OCI-M1 (cell line): Measurements from ENCODE around the gene MYEF2.

Experiments
- DNase-seq: peaks from one replicate; lab custom pipeline; 2025; lab: John Stamatoyannopoulos, UW

The MYEF2 gene

DNA sequence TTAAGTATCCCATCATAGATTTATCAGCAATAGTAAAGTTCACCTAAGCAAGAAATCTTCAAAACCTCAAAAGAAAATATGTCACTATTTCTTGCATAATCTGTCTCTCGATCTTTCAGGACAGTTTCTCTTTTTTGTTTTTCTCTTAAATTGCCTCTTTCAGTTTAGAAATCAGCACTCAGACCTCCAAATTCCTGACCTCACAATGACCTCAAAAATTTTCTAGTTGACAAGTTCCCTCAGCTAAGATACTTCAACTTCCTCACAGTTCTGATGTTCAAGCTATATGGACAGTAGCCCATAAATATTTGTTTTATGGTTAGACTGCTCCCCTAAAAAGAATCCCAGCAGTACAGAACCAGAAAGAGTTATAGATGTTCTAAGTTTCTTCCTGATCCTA, 33.2 kb downstream of the MYEF2 start:
- no peak for DNase-seq

DNA sequence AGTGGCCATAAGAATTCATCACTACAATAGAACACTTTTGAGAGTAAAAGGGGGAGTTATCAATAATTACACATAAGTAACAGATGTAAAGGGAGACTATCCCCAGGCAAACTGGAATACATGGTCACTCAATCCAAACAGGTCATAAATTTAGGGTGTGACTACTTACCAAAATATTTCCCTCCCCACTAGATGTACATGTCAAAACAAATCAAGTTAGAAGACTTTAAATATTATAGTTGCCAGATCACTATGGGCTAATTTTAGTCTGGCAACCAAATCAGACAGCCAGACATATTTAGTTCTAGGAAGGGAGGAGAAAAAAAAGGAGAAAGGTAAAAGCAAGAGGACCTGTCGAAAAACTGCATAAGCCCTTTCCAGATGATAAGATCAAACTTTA, 34.2 kb downstream of the MYEF2 start:
- DNase-seq = no peak

DNA sequence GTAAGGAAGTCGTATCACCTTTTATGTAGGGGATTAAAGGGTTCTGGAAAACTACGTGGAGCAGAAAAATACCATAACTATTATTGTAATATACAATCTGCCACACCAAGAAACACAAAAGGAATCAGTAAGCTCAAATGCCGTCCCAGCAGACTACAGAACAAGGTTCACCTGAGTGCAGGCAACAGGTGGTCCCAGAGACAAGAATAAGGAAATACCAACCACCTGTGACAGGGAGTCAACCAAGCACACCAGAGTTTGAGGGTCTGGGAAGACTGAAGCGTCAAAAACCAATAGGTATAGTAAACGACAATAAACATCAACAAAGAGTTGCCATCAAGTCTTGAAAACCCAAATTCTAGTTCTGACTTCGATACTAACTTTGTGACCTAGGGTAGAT, 45.2 kb downstream of the MYEF2 start:
- DNase-seq = no peak

DNA sequence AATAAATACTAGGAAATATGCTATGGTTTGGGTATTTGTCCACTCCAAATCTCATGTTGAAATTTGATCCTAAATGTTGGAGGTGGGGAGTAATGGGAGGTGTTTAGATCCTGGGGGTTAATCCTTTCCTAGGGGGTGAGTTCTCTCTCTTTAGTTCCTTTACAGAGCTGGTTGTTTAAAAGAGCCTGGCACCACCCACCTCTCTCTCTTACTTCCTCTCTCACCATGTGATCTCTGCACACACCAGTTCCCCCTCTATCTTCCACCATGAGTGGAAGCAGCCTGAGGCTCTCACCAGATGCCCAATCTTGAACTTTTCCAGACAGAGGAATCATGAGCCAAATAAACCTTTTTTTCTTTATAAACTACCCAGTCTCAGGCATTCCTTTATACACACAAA, 46.8 kb downstream of the MYEF2 start:
- DNase-seq = no peak

DNA sequence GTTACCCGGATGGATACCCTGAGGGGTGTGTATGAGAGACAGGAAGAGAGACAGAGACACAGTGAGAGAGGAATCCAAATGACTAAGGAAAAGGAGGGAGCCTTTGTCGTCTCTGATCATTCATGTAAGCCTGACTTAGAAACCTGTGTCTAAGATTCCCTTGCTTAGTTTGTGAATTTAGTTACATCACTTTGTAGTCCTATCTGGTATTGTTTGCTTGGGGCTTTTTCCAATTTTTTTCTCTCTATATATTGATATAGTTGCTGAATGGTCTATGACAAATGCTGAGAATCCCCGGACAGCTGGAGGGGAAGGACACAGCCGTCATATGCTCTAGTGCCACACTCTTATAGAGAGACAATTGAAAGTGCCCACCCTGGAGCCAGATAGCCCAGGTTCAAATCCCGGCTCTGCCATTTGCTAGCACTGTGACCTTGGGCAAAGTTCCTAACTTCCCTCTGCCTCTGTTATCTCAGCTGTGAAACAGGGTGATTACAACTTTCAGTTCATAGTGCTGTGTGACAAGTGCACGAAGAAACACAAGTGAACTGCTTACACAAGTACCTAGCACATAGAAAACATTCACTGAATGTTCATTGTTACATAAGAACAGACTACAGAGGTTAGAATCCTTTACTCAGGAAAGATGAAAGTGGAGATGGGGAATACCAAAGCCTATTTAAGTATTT, 51.3 kb downstream of the MYEF2 start:
- DNase-seq = no peak

DNA sequence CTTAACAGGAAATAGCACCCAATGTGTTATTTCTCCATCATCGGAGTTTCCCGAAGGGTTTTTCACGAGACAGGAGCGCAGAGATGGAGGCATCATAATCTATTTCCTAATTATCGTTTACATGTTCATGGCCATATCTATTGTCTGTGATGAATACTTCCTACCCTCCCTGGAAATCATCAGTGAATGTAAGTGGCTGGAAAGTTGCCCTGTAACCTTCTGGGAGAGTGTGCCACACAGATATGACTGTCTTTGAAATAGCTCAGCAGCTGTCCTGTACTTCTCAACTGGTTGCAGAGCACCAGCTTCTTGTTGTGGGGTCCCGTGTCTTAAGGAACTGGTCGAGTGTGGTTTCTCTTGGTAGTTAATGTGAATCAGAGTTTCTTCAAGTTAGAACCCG, 56.2 kb downstream of the MYEF2 start:
- DNase-seq = no peak

DNA sequence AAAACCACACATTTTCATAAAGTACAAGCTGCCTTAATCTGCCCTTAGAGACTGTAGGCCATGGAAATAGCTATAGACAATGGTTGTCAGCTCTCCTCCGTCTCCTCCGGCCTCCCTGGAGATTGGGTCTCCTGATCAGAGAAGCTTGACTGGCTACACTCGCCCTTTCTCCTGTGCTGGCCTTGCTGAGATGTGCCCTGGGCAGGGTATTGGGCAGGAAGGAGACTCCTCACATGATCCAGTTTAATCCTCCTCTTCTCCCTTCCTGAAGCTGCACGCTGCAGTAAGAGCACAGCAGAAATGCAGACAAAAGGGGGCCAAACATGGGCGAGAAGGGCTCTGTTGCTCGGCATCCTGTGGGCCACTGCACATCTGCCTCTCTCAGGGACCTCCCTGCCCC, 57.4 kb downstream of the MYEF2 start, which contains the start of gene SLC24A5:
SLC24A5 (plus strand) TSS at position 246 of the 400 bp plus-strand sequence; CDS start at position 301, 55 bp downstream.
- DNase-seq = no peak

DNA sequence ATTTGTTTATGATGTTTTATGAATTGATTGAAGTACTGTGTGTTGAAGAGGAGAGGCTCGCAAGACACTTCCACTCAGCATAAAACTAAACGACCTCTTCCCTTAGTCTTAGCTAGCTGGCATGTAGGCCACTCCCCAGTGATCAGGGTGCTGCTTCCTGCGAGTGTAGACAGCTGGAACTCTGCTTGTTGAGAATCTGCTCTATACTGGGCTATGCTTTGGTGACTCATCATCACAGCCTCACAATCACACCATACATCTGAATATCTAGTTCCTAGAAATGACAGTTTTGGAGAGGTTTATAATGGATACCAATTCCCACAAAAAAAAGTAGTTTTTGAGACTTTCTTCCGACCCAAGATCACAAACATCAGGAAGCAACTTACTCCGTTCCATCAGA, 58.8 kb downstream of the MYEF2 start:
- DNase-seq = no peak

DNA sequence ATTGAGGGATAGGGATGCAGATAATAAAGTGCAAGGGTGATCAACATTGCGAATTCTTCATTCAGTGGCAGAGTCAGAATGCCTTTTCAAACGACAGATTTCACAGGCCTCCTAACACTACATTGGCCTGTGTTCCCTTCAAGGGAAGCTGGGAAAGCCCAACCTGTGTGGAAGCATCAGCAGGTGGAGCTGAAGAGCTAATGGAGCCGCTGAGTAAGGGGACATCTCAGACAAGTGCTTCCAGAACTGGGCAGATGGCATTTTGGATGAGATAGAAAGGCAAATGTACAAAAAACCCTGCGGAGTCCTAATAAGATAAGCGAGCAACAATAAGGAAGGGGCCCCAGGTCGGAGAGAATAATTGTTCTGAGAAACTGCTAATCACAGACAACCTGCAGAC, 65.9 kb downstream of the MYEF2 start:
- no peak for DNase-seq

DNA sequence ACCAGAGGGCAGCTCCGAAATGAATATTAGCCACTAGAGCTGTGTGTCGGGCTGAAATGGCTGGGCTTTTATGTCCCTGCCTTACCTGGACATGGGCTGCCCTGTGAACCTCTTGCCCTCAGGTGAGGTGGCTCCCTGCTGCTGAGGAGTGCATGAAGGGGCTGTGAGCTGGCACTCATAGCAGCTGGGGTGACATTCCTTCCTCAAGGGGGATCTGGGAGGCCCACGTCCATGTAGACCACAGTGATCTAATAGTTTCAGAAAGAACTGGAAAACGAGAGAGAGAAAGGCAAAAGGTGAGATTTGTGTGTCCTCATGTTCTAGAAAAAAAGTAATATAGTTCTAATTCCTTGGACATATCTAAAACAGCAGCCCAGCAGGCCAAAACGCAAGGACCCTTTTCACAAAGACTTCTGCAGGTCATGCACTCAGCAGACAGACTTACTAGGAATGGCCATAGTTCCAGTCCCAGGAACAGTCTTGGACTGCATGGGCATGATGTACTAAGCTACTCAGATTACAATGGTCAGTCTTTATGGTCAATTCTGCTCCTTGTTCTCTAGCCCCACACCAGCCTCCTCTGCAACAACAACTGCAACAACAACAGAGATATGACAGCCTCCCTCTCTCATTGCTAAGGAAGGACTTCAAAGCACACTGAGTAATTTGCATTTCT, 68.1 kb downstream of the MYEF2 start:
- no peak for DNase-seq

DNA sequence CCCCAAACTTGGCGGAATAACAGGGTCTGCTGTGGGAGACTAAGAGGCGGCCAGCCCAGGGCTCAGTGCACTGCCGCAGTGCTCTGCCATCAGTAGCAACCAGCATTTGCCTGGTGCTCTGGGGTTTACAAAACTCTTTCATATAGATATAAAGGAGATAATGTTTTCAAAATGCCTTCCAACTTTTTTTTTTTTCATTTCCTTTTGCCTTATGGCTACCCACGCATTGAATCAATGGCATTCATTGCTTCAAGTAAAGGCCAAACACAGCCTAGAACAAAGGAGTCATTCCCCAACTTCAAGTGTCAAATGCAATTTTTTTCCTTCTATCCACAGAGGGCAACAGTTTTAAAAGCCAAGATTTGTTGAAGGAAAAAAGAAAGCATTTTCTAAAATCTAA, 68.9 kb downstream of the MYEF2 start:
- no peak for DNase-seq

DNA sequence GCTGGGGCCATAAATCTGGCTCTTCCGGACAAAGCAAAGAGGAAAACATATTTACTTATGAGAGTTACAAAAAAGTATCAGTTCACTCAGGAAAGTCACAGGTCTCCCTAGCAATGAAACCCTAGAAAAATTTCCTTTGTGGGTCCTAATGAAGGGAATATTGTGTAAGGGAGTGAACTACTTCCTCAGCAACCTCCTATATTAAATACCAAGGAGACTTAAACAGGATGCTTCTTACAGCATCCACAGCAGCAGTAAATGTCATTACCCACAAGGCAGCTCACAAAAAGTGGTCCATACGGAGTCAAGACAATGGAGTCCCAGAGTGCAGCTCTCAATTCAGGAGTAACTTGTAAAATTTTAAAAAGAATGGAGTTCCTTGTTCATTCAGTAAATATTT, 72.2 kb downstream of the MYEF2 start:
- no peak for DNase-seq

DNA sequence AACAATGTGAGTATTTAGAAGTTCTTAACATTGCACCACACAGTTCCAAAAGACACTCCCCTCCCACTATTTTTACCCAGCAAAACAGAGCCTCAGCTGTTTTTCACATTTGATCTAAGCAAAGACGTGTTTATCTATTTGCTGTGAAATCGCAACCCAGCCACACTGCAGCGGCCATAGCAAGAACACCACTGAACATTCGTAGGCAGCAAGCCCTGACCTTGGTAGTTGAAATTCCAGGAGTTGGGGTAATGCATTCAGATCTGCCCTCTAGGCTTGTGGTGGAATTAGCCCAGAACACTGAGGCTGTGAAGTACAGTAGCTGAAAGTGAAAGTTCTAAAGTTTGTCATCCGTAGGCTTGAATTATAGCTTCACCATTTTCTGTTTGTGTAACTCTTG, 74.4 kb downstream of the MYEF2 start:
- no peak for DNase-seq

DNA sequence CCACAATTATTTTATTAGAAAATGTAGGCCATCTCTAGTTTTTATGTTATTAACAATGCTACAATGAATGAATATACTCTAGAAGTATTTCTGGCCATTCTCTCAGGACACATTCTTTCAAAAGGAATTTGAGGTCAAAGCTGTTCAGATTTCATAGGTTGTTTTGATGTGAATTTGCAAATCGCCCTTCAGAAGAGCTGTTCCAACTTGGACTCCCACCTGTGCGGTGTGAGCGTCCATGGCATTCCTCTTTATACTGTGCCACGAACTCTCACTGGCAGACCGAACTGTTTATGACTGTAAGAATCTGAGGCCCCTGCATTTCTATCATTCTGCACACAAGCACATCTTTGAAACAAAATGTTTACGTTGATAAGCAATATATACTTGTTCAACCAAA, 75.9 kb downstream of the MYEF2 start:
- no peak for DNase-seq

DNA sequence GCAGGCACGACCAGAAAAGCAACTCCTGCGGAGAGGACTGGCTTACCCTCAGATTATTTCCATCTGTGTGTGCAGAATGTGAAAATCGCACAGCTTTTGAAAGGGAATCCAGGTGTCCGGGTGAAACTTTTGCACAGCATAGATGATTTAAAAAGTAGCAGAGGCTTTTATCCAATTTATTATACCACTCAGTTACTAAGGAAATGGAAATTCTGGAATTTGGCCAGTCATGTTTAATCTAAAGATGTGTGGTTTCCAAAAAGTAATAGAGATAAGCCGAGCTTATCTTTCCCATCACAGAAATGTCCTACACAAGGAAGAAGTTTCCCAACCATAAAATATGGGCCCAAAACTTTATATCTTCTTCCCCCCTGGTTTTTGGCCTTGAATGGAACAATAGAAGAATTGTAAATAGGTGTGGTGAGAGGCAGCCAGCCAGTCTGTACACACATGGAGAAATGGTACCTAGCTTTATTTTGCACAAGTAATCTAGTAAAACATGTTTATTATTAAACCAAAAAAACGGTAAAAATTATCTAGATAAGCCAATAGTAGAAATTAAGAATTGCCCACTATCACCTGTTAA, 76.6 kb downstream of the MYEF2 start:
- no peak for DNase-seq

DNA sequence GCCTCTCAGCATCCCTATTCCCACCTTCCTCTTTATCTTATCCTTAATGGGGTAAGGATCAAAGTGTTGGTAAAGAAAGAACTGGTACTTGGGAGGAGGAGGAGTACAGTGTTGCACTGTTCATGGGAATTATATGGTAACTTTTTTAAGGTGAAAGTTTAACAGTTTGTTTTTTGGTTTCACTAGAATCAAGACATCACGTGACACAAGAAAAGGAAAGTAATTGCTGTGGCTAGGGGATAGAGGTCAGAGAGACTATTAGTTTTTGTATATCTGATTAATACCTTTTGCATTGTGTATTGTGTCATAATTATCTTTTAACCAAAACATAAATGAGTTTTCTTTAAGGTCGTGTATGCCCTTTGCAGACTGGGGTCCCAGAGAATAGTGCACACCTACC, 80.8 kb downstream of the MYEF2 start:
- no peak for DNase-seq

DNA sequence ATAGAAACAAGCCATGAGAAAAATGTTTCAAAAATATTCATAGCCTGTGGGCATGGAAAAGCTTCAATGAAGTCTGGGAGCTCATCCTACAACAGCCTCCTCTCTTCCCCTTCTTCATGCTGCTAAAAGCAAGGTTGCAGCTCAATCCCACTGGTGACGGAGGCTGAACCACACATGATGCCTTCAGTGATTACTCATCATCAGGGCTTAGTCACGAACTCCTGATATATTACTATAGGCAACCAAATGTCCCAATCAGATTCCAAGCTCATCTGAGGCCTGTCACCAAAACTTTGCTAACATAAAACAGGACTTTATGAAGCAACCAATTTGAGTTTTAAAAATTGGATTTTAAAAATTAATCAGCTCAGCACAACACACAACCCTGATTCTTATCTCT, 81.3 kb downstream of the MYEF2 start:
- no peak for DNase-seq

DNA sequence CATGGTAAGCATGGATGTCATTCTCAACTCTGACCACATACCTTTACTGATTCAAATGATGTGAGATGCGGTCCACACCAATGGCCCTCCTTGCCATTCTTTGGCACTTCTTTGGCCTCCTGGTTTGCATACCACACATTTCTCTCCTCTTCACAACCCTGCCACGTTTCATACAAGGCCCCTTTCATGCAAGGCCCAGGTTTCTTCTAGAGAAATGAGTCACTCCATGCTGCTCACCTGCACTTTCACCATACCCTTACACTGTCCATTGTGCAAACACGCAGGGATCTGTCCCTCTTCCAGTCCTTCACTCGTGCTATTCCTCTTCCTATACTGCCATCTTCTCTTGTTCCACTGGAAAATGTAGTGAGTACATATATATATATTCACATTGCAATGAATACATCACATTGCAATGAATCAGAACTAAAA, 81.7 kb downstream of the MYEF2 start:
- DNase-seq = no peak

DNA sequence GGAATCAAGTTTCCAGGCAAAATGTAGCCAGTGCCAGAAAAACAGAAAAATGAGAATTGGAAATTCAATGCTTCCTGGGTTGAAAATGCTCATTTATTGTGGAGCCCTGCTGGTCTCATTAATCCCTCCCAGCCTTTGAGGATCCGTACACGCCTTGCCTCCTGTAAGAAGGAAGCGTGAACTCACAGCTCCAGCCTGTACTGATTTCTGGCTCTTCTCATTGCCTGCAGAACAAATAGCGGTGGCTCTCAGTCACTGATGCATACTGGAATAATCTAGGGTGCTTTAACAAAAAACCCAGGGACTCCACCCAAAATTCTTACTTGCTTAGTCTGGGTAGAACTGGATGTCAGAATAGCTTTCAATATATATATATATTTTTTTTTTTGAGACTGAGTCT, 86.6 kb downstream of the MYEF2 start:
- DNase-seq = no peak

DNA sequence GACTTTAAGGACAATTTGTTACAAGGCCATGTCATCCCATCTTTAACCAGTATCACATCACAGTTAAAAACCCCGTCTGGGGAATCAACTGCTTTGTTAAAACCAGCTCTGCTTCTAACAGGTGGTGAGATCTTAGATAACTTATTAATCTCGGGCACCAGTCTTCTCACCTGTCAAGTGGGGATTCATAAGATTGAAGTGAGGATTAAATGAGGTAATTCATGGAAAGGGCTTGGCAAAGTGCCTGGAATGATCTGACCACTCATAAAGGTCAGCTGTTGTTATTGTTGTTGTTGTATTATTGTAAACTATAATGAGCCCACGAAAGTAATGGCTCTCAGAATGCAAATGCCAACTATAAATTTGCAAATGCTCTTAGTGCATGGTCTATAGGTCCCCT, 87.4 kb downstream of the MYEF2 start:
- no peak for DNase-seq

DNA sequence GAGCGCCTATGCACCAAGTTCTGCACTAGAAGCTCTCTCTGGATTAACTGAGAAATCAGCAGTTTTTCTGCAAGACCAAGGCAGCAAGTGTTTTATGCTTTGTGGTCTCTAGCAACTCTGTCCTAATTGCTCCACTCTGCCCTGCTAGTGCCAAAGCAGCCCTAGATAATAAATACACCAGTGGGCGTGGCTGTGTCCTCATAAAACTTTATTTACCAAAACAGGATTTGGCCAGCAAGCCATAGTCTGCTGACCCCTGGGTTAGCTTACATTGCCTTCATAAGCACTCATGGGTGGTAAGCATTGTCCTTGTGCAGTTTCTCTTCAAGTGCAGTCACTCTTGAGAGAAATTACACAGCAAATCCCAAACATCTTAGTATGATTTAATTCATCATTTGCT, 88.0 kb downstream of the MYEF2 start:
- no peak for DNase-seq

DNA sequence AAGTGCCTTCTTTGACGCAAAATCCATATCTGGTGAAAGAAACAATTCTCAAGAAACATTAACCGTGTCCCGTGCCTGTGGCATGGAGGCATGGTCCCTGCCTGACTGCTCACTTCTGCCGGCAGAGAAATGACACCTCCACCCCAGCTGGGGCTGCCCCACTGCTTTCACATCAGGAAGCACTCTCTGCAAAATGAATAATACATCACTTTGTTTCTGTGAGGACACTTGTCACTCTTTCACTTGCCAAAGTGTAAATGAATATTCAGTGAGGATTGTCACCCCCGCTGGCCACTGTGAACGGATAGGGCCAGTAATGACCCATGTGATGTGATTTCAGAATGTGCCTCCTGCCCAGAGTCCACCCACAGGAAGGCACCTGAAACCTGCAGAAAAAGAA, 88.4 kb downstream of the MYEF2 start:
- DNase-seq = no peak

DNA sequence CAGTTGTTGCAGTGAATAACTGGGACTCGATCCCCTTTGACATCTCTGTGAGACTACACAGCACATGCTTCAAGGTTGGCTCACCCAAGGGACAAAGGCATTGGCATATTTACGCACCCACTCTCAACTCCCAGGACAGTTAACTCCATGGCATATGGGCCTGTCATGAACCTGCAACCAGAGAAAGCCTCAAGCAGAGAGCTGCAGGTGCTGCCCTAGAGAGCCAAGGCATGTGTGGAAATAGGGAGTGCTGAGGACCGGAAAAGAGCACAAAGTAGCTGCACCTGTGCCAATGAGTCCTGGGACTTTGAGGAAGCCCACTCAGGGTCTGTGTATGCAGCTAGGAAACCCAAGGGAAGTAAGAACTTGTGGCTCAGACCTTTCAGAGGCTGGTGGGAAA, 90.3 kb downstream of the MYEF2 start:
- DNase-seq = no peak

DNA sequence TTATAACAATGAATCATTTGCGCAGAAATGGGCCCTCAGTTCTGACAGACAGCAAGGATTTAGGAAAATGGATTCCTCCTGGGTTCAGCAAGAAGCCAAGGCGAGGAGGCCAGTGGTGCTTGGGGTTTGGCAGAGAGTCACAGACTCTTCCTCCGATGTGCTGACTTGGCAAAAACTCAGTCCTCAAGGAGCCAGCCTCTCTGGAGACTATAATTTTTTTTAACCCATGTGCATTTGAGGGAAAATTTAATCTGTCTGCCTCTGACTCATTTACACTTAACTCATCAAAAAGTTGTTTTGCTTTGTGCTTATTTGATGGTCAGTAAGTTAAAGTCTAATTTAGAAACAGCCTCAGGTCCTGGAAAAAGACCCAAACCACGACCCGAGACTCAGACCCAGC, 91.5 kb downstream of the MYEF2 start:
- DNase-seq = no peak
